HEK293 (cell line): ENCODE data around the gene FASN.

Experiments used
- CTCF ChIA-PET: fragments of 350-600 bp; formaldehyde crosslinking; extraction: SDS; loops from one replicate; lab custom pipeline; 2021; ENCODE audit warnings: antibody characterized with exemption; lab: Yijun Ruan, JAX
- POLR2A ChIA-PET: fragments of 300-600 bp; formaldehyde crosslinking; extraction: SDS; loops from one replicate; lab custom pipeline; 2020; ENCODE audit warnings: antibody characterized with exemption, inconsistent platforms; lab: Yijun Ruan, JAX
- H3K27ac ChIP-seq: fragments of 200-500 bp; sonication (Bioruptor generic); 2 replicates; pipeline ENCODE4 v1.5.1; 2014; ENCODE audit warnings: low read depth, low read length, control low read depth, inconsistent platforms; ENCODE audit errors: extremely low read depth
- H3K36me3 ChIP-seq, 2 experiments: fragments of 200-500 bp in 1 of 2; sonication (Bioruptor generic) in 1 of 2; 1 replicate in 1 of 2; 2 replicates in 1 of 2; pipeline ENCODE4 v1.5.1; 2014 to 2017; ENCODE audit warnings: inconsistent platforms in 2 of 2, low read length in 2 of 2; ENCODE audit not compliant: control insufficient read depth in 2 of 2, insufficient read depth in 1 of 2
- H3K4me1 ChIP-seq: fragments of 200-500 bp; sonication (Bioruptor generic); 2 replicates; pipeline ENCODE4 v1.5.1; 2014; ENCODE audit warnings: mild to moderate bottlenecking, low read length, inconsistent platforms; ENCODE audit not compliant: control insufficient read depth, insufficient read depth
- H3K4me3 ChIP-seq: 2 replicates; pipeline ENCODE4 v1.5.1; 2011; ENCODE audit warnings: low read depth, mild to moderate bottlenecking, control low read depth, low read length, moderate library complexity
- H3K9me3 ChIP-seq: fragments of 200-500 bp; sonication (Bioruptor generic); 2 replicates; pipeline ENCODE4 v1.5.1; 2014; ENCODE audit warnings: low read depth, low read length, inconsistent platforms; ENCODE audit not compliant: control insufficient read depth, insufficient read depth
- GLIS2 ChIP-seq: fragments of 450-650 bp; formaldehyde crosslinking; IDR thresholded peaks from 2 replicates; pipeline ENCODE4 v1.5.1; 2016; ENCODE audit warnings: missing biosample characterization, missing genetic modification characterization
- KLF17 ChIP-seq: fragments of 450-650 bp; formaldehyde crosslinking; IDR thresholded peaks from 2 replicates; pipeline ENCODE4 v1.5.1; 2016; ENCODE audit warnings: missing biosample characterization, missing genetic modification characterization
- PATZ1 ChIP-seq: fragments of 450-650 bp; formaldehyde crosslinking; IDR thresholded peaks from 2 replicates; pipeline ENCODE4 v1.5.1; 2016; ENCODE audit warnings: missing biosample characterization, missing genetic modification characterization
- SP2 ChIP-seq: fragments of 450-650 bp; formaldehyde crosslinking; IDR thresholded peaks from 2 replicates; pipeline ENCODE4 v1.5.1; 2016; ENCODE audit warnings: missing biosample characterization, missing genetic modification characterization
- SP3 ChIP-seq: fragments of 450-650 bp; formaldehyde crosslinking; IDR thresholded peaks from 2 replicates; pipeline ENCODE4 v1.5.1; 2016; ENCODE audit warnings: missing biosample characterization, missing genetic modification characterization
- ZBTB11 ChIP-seq: fragments of 450-650 bp; formaldehyde crosslinking; conservative IDR thresholded peaks from 2 replicates; pipeline ENCODE4 v1.5.1; 2016; ENCODE audit warnings: low read depth, missing biosample characterization, missing genetic modification characterization
- ZBTB20 ChIP-seq: fragments of 450-650 bp; formaldehyde crosslinking; IDR thresholded peaks from 2 replicates; pipeline ENCODE4 v1.5.1; 2016; ENCODE audit warnings: missing biosample characterization, missing genetic modification characterization
- ZBTB8A ChIP-seq: fragments of 450-650 bp; formaldehyde crosslinking; IDR thresholded peaks from 2 replicates; pipeline ENCODE4 v1.5.1; 2016; ENCODE audit warnings: missing biosample characterization, missing genetic modification characterization
- ZEB2 ChIP-seq: fragments of 450-650 bp; formaldehyde crosslinking; IDR thresholded peaks from 2 replicates; pipeline ENCODE4 v1.5.1; 2016; ENCODE audit warnings: missing biosample characterization, missing genetic modification characterization
- ZIC2 ChIP-seq: fragments of 450-650 bp; formaldehyde crosslinking; IDR thresholded peaks from 2 replicates; pipeline ENCODE4 v1.5.1; 2016; ENCODE audit warnings: missing biosample characterization, missing genetic modification characterization
- ZNF214 ChIP-seq: fragments of 450-650 bp; formaldehyde crosslinking; IDR thresholded peaks from 2 replicates; pipeline ENCODE4 v1.5.1; 2017; ENCODE audit warnings: missing biosample characterization, mild to moderate bottlenecking, missing genetic modification characterization, borderline replicate concordance
- ZNF280C ChIP-seq: fragments of 450-650 bp; formaldehyde crosslinking; IDR thresholded peaks from 2 replicates; pipeline ENCODE4 v1.5.1; 2016; ENCODE audit warnings: missing biosample characterization, missing genetic modification characterization
- ZNF501 ChIP-seq: fragments of 450-650 bp; formaldehyde crosslinking; IDR thresholded peaks from 2 replicates; pipeline ENCODE4 v1.5.1; 2016; ENCODE audit warnings: missing biosample characterization, missing genetic modification characterization
- ZNF558 ChIP-seq: fragments of 450-650 bp; formaldehyde crosslinking; IDR thresholded peaks from 2 replicates; pipeline ENCODE4 v1.5.1; 2016; ENCODE audit warnings: missing biosample characterization, missing genetic modification characterization
- ZNF600 ChIP-seq: fragments of 450-650 bp; formaldehyde crosslinking; IDR thresholded peaks from 2 replicates; pipeline ENCODE4 v1.5.1; 2016; ENCODE audit warnings: missing biosample characterization, missing genetic modification characterization
- ZNF791 ChIP-seq: fragments of 450-650 bp; formaldehyde crosslinking; IDR thresholded peaks from 2 replicates; pipeline ENCODE4 v1.5.1; 2016; ENCODE audit warnings: missing biosample characterization, missing genetic modification characterization
- ZNF830 ChIP-seq: fragments of 450-650 bp; IDR thresholded peaks from 2 replicates; pipeline ENCODE4 v1.5.0; 2018; ENCODE audit warnings: missing biosample characterization, missing genetic modification characterization, low read depth, mild to moderate bottlenecking, moderate library complexity
- TF ChIP-seq, protein P1 (sequence below): fragments of 450-650 bp; formaldehyde crosslinking; IDR thresholded peaks from 2 replicates; pipeline ENCODE4 v1.5.1; 2017; ENCODE audit warnings: missing biosample characterization, missing genetic modification characterization

Gene FASN

DNA sequence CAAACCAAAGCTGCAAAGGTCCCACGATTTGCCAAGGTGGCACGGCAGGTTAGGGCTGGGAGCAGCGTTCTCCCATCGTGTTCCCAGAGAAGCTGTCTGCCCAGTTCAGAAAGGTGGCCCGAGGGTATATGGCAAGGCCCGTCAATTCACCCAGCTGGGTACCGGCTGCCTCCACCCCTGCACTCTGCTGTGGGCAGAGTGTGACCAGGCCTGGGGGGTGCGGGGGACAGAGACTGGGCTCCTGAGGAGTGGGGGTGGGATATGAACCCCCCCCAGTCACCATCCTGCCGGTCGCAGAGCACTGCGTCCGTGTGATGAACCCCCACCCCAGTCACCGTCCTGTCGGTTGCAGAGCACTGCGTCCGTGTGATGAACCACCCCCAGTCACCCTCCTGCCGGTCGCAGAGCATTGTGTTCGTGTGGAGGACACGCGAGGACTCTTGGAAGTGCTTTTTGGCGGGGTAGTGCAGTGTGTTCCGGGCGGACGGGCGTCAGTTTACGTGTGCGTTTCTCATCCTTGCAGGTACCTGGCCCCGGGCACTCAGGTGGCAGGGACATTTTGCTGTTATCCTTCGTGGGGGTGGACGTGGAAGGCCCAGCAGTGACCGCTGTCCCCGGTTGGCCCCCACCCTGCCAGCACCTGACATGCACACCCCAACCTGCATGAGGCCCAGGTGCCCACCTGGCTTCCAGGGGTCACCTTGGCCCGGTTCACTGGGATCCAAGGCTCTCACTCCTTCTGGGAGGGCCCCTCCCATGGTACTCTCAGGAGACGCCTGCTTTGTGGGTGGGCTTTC is 2.7 kb upstream of the FASN start:
- ChIA-PET POLR2A (no interaction called here), CTCF (interaction anchor here (0.6 kb wide), 1 partner anchor 1558 kb away, joined by 3 read pairs; no protein-coding TSS in a partner anchor)
- H3K36me3 ChIP-seq = peaks cover 0 to 14% of the 10 kb centered on the region in 2 experiments; a peak in 1 of 3 replicates
- TF ChIP-seq ZNF280C = no peak
- TF ChIP-seq ZNF600 = peak; percentile 64
- no peak for TF ChIP-seq ZNF558 (tag by site-specific recombination)
- TF ChIP-seq GLIS2 = 0 out of 2 replicates have a peak, but pooled peaks have one; percentile 65
- TF ChIP-seq PATZ1 (tag by site-specific recombination) = peak; percentile 44; the same call in 1 of the 2 replicates
- TF ChIP-seq ZNF791 (tag by site-specific recombination) = no peak
- TF ChIP-seq SP3 (tag by site-specific recombination) = 0 out of 2 replicates have a peak, but pooled peaks have one; percentile 14
- no peaks in the 10 kb centered on the region for H3K9me3 ChIP-seq
- peaks cover 8% of the 10 kb centered on the region; the same call in 1 of the 2 replicates for H3K4me1 ChIP-seq
- H3K4me3 ChIP-seq = no peak overlapping the region
- 0 out of 2 replicates have a peak overlapping the region, but pooled peaks have one; percentile 27 for H3K27ac ChIP-seq

GRCh38 chr17:82098939-82099763 is 1.1 kb upstream of the FASN start:
- Histone ChIP-seq H3K27ac (peak overlapping the region; percentile 97), H3K4me3 (peak overlapping the region; percentile 39), H3K36me3 (peaks cover 3 to 27% of the 10 kb centered on the region in 2 experiments; a peak in 2 of 3 replicates), H3K9me3 (no peaks in the 10 kb centered on the region), H3K4me1 (0 out of 2 replicates have a peak, but pooled peaks cover 7% of the 10 kb centered on the region)
- CTCF ChIA-PET = interaction anchor here (1.1 kb wide), 1 partner anchor 386 kb away, joined by 5 read pairs; no protein-coding TSS in a partner anchor
- POLR2A ChIA-PET = interaction anchor here (0.6 to 3.9 kb wide), 14 partner anchors 7 to 232 kb away, joined by 3 to 18 read pairs (median 4); partner anchors contain the start of genes CENPX, DCXR and LRRC45
- TF ChIP-seq SP2 (tag by site-specific recombination) = peak; percentile 9; the same call in 1 of the 2 replicates
- TF ChIP-seq, protein P1, sequence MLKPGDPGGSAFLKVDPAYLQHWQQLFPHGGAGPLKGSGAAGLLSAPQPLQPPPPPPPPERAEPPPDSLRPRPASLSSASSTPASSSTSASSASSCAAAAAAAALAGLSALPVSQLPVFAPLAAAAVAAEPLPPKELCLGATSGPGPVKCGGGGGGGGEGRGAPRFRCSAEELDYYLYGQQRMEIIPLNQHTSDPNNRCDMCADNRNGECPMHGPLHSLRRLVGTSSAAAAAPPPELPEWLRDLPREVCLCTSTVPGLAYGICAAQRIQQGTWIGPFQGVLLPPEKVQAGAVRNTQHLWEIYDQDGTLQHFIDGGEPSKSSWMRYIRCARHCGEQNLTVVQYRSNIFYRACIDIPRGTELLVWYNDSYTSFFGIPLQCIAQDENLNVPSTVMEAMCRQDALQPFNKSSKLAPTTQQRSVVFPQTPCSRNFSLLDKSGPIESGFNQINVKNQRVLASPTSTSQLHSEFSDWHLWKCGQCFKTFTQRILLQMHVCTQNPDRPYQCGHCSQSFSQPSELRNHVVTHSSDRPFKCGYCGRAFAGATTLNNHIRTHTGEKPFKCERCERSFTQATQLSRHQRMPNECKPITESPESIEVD = no peak
- peak; percentile 55; the same call in 1 of the 2 replicates for TF ChIP-seq ZBTB20 (tag by site-specific recombination)
- TF ChIP-seq ZNF214 (tag by site-specific recombination) = no peak
- TF ChIP-seq ZNF501 = peak; percentile 53; the same call in 1 of the 2 replicates
- TF ChIP-seq KLF17 (tag by site-specific recombination) = peak; percentile 77
- TF ChIP-seq ZBTB8A = peak; percentile 61; the same call in 1 of the 2 replicates
- TF ChIP-seq ZNF830 (tag by site-specific recombination) = no peak
- peak; percentile 36; the same call in 1 of the 2 replicates for TF ChIP-seq ZEB2 (tag by site-specific recombination)
- peak; percentile 18; the same call in 1 of the 2 replicates for TF ChIP-seq ZBTB11 (tag by site-specific recombination)
- peak; percentile 87; the same call in 1 of the 2 replicates for TF ChIP-seq ZIC2 (tag by site-specific recombination)
